SKM-1 treated with dmso at 0.1 percent for 144 hours (cell line): ENCODE measurements around the gene MRPS18B.
"Not testable (repeated sequence)": the region's sequence is repeated elsewhere in the genome, so short reads cannot be mapped to it uniquely, and the experiment has no call there.

Experiments
- DNase-seq: peaks from one replicate; lab custom pipeline; 2025; ENCODE audit not compliant: unreplicated experiment; lab: John Stamatoyannopoulos, UW

The MRPS18B gene

DNA sequence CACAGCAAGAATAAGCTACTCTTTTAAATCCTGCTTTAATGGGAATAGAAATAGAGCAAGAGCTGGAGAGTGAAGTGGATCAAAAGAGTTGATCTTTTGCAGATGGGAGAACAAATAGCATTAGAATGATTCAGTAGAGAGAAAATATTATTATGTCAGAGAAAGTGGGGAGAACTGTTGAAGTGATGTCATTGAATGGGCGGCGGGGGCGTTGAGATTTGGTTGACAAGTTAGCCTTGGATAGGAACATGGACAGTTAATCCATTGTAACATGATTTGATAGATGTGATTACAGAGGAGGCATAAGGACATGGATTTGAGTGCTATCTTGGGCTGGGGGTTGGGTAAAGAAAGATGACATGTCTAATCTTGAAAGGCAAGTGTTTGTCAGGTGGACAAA is 18.2 kb downstream of the MRPS18B start:
- DNase-seq = no peak

DNA sequence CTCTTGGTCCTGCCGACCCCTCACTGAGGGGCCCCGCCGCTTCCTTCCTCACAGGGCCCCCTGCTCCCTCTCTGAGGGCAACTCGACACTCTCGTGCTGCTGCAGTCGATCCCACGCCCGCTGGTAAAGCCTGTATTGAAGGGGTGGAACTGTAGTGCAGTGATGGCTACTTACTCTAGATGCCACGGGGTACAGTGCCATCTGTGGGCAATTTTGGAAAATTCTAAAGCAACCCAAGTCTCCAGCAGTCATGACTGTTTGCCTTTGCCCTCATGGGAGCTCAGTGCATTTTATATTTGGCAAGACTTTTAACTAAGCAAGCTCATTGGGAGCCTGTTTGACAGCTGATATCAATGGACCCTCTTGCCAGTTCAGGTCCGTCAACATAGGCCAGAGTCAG is 22.8 kb downstream of the MRPS18B start:
- DNase-seq = no peak

DNA sequence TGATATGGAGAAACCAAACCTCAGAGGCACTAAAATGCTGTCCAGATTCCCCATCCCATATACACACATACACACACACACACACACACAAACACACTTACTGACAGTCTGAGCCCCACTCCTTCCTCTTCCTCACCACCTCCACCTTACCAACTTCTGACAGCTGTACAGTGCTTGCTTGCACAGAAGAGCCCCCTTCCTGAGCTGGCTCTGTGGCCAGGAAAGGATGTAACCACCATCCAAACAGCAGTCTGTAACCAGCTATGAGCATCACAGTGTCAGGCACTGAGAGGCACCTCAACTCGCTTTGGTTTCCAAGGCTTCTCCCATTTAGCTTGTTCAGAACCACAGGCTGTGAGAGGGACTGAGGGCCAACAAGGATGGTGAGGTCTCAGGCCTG is 23.4 kb downstream of the MRPS18B start:
- no peak for DNase-seq

DNA sequence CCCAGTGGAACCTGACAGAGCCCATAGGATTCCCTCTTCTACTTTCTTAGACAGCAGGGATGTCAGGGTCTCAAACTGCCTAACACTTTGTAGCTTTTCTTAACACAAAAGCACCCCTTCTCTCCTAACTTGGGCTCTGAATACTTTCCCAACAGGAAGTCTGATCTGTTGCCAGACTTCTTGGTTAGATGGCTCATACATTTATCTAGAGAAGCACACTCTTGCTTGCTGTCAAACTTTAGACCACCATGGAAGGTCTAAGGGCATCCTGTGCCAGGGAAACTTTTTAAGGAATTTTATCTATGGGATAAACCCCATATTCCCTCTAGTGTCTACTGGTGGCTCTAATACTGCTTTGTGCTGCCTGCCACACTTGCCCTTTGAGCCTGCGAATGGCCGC is 26.0 kb downstream of the MRPS18B start:
- no peak for DNase-seq

DNA sequence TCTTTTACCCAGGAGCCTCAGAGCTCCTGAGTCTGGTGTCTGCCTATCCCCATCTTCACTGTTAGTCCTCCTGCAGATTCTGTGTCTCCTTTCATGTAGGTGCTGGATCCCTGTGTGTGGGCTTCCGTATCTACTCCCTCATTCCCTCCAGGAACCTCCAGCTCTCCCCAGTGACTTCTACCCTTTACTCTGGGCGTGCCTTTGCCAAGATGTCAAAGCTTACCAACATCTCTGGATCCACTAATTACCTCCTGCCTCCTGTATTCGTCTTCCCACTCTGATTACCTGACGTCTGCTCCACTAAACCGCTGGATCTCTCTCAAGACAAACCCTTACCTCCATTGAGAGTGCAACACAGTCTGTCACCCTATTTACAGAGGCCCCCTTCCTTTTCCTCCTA is 27.1 kb downstream of the MRPS18B start:
- DNase-seq = no peak

DNA sequence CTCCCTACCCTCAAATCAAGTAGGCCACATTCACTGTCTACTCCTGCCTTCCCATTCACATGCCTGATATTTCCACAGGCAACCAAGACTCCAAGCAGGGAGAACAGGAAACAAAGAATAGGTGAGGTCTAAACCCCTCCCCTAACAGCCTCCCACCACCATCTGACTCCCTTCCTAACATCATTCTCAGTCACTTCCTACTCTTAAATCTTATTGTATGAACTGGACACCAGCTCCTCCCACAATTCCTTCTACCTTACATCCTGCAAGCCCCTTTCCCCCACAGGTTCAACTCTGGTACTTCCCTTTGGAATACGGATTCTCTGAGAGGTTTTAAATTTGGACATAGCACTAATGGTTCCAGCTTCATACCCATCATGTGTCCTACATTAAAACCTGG is 28.3 kb downstream of the MRPS18B start:
- no peak for DNase-seq

DNA sequence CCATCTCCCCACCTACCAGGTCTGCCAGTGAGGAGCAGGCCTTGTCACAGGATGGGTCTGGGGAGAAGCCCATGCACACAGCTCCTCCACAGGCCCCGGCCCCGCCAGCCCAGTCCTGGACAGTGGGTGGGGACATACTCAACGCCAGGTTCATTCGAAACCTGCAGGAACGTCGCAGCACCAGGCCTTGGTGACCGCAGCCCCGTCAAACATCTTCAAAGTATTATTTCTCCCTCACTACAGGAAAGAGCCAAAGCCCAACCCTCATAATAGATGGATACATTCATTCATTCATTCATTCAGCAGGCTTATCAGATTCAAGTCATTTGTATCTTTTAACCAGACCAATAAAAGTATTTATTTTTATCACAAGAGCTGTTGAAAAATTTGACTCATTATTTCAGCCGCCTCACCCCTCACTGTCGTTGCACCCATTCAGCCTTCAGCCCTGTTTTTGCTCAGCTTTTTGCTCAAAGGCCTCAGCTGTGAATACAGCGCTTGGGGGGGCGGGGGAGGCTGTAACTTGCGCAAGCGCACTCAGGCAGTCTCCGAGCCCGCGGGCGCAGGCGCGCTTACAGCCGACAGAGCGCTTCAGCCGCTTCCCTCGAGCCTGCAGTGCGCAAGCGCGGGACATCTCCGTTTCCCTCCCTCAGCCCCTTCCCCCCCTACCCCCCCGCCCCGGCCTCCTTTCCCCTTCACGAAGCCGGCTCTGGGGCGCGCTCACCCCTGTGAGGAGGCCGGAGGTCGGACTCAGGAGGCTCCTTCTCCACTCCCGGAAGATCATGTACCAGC is 29.0 kb downstream of the MRPS18B start, which contains the start of gene C6orf136:
Gene C6orf136, plus strand, starts transcription at position 684 of the 792 bp plus-strand sequence. Its CDS starts 99 bp downstream, at position 783.
- peak; percentile 90 for DNase-seq

DNA sequence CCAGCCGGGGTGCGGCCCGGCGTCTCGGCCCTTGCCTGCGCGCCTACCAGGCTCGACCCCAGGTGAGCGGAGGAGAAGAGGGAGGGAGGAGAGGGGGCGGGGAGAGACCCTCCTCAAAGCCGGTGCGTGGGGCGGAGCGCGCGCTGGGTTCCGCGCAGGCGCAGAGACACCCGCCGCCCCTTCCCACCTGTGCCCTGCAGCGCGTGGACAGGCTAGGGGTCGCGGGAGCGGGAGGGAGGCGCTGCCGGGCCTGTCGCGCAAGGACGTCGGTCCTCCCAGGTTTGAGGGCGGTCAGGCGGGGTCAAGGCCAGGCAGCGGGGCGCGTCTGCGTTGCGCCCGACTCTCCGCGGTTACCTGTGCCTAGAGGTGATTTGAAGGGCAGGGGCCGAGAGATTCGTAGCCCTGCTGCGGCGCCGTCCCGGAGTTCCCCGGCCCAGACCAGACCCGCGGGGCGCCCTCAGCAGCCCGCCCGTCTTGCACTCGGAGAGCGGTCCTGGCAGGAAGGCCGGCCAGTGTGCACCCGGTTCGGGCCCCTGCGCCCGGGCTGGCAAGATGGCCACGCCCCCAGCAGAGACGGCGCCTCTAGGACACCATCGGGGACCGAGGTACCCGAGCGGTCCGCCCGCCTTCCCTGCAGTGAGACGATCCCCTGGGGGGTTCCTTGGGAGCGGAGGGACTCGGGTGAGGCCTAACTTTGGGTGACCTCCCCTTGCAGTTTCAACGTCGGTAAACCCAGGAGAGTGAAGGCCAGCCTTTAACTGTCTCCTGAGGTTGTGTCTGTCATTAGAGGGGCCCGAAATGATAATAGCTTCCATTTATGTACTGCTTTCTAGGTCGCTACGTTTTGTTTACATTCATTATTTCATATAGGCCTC is 29.8 kb downstream of the MRPS18B start:
- peak; percentile 37 for DNase-seq

DNA sequence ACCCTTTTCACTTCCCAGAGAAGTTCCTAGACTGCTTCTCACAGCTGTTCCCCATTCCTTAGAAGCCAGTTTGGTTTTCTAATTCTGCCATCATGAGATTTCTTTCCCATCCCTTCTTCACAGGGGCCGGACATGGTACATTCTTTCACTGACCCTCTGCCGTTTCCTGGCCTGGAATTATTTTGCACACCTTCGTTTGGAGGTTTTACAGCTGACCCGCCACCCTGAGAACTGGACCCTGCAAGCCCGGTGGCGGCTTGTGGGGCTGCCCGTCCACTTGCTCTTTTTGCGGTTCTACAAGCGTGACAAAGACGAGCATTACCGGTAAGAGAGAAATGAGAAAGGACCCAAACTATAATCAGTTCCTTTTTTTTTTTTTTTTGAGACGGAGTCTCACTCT is 33.5 kb downstream of the MRPS18B start:
- no peak for DNase-seq

DNA sequence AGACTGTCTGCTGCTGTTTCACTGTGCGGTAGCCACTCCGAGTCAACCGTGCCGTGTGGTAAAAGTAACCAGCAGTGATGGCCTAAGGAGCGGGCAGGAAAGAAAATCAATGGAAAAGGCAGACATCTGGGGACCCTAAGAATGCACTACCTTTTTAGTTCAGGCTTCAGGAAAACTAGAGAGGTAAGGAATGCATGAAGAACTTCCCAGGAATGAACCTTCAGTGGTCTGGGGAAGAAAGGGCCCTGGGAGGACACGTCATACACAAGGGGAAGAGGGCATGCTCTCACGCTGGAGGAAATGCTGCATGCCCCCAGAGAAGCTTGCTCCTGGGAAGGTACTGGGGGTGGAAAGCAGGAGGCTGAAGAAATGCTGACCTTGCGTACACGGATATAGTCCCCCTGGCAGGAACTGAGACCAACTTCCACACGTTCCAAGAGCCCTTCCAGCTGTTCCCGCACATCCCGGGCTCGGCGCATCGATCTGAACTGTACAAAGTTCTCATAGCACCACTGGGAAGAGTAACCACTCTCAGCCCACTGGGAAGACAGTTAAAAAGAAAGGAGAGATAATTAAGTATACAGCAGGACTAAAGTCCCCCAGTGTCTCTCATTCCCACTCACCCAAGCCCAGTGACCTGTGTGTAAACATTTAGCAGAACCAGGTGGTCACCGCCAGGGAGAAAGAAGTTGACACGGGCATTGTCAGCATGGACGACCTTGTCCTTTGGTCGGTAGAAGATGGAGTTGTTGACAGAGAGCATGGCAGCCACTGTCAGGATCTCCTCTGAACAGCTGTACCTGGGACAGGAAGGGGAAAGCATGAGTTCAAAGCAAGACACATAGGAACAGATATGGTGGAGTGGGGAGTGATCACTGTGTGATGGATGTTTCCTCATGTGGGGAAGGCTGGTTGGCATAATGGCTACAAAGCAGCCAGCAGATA is 37.4 kb downstream of the MRPS18B start:
- no peak for DNase-seq

DNA sequence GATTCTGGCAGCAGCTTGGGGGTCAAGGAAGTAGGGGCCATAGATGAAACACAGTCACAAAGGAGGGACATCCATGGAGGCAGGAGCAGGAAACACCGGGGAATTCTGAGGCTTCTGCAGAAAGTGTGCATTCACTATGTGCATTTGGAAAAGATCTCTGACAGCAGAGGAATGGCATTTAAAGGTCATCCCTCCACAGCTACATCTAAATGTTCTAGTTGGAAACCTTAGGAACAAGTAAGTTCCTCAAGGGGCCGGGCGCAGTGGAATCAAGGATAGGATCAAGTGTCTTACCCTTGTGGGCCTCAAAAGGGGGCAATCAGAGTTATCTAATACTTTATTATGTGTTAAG is 38.1 kb downstream of the MRPS18B start:
- no peak for DNase-seq

DNA sequence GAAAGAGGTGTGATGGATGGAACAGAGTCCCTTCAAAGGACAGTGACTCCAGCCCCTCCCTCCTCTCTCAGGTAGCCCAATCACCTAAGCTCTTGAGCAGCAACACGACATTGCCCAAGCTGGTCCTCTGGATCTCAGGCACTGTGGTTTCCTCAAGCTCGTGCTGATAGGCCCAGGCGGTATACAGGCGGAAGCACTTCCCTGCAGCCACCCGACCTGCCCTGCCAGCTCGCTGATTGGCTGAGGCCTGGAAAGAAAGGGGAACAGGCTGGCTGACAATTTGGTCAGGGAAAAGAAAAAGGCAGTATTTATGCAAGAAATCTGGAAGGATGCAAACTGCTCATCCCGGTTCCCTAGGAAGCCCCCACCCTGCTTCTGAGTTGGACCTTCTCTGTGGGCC is 38.9 kb downstream of the MRPS18B start:
- no peak for DNase-seq

DNA sequence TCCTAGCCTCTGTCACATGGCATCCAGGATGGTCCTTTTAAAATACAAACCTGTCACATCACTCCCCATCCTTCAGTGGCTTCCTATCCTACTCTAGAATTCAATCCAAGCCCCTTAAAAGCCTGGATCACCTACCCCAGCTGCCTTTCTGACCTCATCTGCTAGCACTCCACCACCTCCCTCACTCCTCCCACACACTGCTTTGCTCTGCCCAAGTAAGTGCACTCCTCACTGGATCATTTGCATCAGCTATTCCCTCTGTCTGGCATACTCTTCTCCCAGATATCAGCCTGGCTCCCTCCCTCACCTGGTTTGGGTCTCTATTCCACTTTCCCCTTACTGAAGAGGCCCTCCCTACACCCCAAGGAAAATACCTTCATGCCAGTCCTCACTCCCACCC is 39.8 kb downstream of the MRPS18B start:
- no peak for DNase-seq

DNA sequence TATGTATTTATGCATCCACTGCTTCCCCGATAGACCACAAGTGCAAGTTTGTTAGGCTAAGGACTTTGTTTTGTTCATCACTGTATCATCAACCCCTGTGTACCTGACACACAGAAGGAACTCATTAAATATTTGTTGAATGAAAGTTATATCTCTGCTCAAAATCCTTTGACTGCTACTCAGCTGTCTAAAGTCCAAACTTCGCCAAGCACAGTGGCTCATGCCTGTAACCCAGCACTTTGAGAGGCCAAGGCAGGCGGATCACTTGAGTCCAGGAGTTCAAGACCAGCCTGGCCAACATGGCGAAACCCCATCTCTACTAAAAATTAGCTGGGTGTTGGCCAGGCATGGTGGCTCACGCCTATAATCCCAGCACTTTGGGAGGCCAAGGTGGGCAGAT is 40.3 kb downstream of the MRPS18B start:
- DNase-seq = not testable (repeated sequence)

DNA sequence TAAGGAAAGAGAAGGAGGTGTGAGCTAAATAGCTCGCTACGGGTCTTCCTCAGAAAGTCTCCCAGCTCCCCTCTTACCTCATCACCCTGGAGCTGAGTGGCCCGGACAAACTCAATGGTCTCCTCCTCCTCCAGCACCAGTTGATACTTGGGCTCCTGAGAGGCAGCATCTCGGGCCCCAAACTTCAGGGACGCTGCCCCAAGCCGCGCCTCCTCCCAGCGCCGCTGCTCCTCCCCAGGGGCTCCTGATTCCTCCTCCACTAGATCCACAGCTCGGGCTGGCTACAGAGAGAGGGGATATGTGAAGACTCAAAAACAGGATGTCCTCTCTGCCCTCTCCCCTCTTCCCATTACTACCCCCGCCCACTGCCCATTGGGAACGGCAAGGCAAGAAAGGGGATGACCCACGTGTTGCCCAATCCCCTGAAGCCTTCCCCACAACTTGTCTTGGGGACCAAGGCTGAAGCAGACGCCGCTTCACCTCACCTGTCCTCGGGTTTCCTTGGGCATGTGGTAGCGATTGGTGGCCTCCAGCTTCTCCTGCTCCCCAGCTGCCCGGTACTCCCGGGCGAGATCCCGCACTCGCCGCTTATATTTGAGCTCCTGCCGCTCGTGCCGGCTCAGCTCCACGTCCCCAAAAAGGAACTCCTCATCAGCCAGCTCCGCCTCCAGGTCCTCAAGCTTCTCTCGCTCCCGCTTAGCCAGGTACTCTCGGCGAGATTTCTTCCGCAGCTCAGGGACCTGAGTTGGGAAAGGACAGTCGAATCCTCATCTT is 47.5 kb downstream of the MRPS18B start:
- no peak for DNase-seq

DNA sequence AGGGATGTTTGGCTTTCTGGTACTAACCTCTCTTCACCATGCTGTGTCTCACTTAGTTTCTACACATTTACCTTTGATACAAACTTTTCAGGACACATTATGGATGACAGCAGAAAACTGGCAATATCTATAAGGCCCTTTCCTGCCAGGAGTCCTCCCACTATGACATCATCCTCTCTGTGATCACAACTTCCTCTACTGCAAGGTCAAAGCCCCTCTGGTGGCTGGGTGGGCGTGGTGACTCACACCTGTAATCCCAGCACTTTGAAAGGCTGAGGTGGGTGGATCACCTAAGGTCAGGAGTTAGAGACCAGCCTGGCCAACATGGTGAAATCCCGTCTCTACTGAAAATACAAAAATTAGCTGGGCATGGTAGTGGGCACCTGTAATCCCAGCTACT is 48.7 kb downstream of the MRPS18B start:
- not testable (repeated sequence) for DNase-seq

DNA sequence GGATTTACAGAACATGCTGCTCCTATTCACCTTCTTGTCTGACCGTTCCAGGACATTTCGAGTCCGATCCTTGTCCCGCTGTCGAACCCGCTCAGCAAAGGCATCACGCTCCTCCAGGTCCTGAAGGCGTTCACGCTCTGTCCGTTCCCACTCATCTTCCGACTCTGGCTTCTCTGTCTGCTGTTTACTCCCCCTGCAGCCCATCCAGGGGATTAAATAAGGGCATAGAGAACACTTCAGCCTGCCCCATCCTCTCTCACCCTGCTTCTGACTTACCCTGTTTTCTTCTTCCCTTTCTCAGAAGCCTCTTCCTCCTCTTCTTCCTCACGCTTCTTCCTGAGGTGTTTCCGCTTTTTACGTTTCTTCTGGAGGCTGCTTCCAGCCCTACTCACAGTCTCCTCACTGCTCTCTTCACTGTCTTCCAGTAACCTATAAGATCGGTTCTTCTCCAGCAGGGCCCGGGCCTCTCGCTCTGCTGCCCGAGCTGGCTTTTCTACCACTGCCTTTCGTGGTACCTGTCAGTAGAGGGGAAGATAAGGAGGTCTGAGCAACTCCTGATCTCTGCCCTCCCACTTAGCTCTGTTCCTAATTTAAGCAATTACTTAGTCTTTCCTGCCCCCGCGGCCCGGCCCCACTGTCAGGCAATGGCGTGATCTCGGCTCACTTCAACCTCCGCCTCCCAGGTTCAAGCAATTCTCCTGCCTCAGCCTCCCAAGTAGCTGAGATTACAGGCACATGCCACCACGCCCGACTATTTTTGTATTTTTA is 53.3 kb downstream of the MRPS18B start:
- DNase-seq = no peak

DNA sequence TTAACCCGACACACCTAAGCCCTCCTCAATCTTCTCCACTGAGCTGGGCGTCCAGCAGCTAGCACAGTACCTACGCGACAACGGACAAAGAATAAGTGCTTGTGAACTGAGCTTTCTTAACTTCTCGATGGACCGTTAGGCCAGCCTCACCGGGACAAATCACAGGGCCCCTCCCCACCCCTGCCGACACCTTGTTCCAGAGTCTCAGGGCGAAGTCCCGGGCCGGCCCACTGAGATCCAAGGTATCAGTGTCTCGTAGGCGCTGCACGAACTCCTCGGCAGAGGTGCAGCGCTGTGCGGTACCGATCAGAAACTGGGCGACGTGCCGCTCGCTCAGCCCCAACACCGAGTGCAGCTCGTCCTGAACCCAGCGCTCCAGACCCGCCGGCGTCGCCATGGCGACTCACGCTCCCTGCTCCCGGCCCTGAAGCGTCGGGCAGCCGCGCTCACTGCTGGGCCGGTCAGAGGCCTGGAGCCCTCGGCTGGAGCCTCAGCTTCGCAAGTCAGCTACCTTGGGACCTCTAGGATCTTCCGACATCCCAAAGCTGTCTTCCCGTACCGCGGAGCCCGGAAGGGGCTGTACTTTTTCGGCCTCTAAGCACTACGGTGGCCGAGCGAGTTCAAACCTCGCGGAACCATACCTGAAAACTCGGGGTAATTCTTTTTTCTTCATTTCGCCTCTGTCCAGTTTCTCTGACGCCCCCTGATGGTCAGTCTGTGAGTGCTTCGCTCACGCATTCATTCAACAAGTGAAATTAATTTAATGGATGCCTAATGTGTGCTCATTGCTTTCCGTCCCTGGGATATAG is 55.0 kb downstream of the MRPS18B start, which contains the start of gene DHX16:
Gene DHX16, minus strand, starts transcription at position 562 of the 809 bp plus-strand sequence. Its CDS starts 165 bp downstream, at position 397.
- DNase-seq = peak; percentile 92
